HG03432 (cell line): ENCODE measurements around the gene PASK.
A peak's percentile ranks its signal among the peaks of the same experiment; 100 is the strongest.

ENCODE experiments used
- ATAC-seq: cut with Tn5 transposase; IDR thresholded peaks from one replicate; pipeline ENCODE4 v1.9.1; 2021; ENCODE audit warnings: mild to moderate bottlenecking, moderate library complexity; ENCODE audit not compliant: unreplicated experiment

PASK gene

DNA sequence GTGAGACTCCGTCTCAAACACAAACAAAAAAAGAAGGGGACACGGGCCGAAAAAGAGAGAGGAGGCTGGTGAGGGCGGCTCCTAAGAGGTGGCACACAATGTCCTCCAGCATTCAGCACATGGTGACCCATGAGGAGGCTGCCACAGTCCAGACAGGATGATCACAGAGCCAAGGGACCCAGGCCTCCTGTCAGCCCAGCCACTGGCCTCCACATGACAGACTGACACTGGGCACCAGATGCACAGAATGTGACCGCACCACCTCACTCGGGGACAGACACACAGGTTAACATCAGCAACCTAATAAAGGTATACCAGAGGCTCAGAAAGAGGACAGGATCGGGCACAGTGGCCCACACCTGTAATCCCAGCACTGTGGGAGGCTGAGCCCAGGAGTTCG lies 21.0 kb downstream of the PASK start:
- ATAC-seq, result no peak

GRCh38 chr2:241126771-241127202 lies 22.5 kb downstream of the PASK start:
- no peak for ATAC-seq

DNA sequence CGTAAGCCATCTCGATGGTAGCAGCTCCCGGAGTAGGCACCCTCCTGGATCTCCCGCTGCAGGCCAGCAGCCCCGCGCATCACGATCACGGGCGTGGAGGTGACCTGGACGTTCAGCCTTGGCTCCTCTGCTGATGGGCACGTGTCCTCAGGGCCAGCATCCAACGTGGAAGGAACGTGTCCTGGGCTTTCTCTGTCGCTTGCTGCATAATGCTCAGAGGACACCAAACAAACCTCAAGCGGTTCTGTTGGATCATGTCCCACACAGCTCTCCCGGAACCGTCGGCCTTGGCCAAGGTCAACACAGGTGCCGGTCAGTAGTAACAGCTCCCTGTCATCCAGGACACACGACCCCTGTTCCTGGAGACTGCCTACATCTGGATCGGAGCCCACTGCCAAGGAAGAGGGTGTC lies 23.1 kb downstream of the PASK start:
- ATAC-seq, result no peak

DNA sequence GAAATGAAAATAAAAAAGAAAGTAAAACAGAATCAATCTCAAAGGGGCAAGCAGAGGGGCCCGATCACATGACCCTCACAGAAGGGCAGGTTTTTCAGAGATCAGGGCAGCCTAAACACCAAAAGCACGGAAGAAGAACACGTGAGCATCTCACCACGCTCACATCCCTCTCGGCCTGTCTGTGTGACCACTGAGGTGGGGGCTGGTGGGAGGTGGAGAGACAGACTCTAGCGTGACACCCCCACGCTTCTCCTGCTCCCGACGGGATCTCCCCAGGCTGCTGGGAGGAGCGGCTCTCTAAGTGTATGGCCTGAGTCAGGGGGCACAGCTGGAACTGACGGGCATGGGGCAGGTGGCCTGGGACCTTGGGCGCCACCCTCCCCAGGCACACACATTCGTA lies 23.6 kb downstream of the PASK start:
- ATAC-seq, result no peak

- ATAC-seq, result no peak
Observed at GRCh38 chr2:241123816-241124536, 25.3 kb downstream of the PASK start.

DNA sequence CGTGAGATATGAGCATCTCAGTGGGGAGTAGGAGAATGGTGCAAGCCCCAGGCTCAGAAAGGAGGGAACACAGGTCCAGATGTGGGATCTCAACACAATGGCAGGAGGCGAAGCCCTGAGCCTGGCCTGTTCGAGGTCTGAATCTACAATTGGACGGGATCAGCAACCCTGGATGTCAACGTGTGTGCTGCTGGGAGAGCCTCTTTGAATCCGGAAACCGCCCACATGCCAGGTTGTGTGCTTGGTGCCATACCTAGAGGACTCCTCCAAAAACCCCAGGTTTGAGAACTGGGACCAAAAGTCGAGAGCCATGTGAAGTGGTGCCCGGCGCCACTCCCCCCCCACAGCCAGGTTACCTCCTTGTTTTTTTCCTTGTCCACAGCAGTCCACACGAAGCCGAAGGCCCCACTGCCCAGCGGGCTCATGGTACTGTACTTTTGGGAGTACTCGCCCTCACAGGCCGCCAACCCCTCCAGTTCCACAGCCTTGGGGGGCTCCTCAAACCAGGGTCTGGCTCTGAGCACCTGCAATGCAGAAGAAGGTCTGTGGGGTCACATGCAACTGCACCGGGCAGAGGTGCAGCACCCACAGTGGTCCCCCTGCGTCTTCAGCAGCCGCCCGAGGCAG lies 26.8 kb downstream of the PASK start:
- no peak for ATAC-seq

GRCh38 chr2:241121008-241121407 lies 28.3 kb downstream of the PASK start:
- ATAC-seq, result no peak

GRCh38 chr2:241120440-241120839 lies 28.8 kb downstream of the PASK start:
- ATAC-seq, result no peak

GRCh38 chr2:241118737-241119505 lies 30.4 kb downstream of the PASK start:
- no peak for ATAC-seq

- ATAC-seq, result no peak
Observed at GRCh38 chr2:241116606-241117560, 32.4 kb downstream of the PASK start.

DNA sequence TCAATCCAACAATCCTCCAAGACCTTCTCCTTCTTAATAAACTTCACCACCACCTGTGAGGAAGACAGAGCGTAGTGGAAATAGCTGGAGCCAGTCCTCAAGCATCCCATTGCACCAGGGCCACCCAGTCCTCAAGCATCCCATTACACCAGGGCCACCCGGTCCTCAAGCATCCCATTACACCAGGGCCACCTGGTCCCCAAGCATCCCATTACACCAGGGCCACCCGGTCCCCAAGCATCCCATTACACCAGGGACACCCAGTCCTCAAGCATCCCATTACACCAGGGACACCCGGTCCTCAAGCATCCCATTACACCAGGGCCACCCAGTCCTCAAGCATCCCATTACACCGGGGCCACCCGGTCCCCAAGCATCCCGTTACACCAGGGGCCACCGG lies 33.9 kb downstream of the PASK start:
- no peak for ATAC-seq

- ATAC-seq, result no peak
Observed at GRCh38 chr2:241114836-241115235, 34.4 kb downstream of the PASK start.

DNA sequence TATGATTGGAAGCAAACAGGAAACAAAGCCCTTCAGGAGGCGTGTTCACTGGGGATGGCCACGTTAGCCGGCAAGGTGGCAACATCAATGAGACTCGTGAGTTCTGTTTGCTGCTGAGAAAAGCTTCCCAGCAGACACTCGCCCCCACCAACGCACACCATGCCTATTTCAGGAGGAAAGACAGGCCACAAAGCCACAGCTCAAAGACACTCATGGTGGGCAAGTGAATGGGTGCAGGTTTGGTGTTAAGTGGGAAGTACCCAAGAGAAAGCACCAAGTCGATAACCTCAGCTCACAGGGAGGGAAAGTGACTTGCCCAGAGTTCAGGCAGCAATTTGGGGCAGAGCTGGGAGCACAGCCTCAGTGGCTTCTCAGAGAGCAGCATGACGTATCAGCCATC lies 36.7 kb downstream of the PASK start:
- no peak for ATAC-seq

- ATAC-seq, result no peak
Observed at GRCh38 chr2:241112046-241112445, 37.2 kb downstream of the PASK start.

DNA sequence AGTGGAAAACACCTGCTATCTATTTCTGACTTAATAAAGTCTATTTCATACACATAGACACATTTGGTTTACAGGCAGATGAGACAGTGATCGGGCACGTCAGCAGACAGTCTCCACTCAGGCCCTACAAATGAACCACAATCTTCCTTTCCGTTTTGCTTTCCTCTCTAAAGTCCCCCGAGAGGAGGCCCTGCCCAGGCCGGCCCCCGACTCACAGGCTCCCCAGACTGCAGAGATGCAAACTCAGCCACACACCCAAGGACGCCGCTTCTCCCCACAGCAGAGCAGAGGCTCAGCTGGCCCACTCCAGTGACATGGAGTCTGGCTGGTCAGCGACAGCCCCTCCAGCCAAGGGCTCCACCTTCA lies 37.8 kb downstream of the PASK start:
- peak; percentile 50 for ATAC-seq

DNA sequence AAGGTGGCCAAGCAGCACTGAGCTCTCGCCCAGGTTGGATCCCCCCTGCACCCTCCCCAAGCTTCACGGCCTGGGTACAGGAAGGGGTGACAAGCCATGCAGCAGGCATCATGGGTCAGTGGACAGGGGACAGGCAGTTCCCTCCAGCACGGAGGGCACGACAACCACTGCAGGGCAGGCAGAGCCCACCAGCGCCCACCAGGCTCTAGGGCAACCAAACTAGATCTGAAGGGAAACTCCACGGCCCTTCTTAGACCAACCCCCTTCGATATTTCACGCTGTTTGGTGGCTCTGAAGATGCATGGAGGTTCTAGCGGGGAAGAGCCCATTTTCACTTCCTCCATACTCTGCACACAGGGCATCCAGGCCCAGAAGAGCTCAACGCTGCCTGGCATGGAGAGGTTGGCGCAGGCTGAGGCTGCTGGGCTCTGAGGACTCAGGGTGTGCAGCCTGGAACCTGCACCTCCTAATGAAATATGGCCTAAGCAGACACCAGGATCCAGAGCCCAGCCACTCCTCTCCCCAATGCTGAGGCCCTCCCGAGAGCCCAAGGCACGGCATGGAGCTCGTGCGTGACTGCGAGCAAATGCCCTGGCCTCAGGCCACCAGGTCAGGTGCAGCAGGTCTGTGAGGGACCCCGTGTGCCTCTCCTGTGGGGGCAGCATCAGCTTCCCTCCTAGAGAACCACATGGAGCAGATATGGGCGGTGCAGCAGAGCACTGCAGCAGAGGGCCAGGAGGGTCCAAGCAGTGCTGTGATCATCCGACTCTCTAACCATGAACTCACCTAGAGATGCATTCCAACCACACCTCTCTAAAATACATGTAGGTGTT lies 38.4 kb downstream of the PASK start:
- peak; percentile 53 for ATAC-seq

- ATAC-seq, result no peak
Observed at GRCh38 chr2:241110089-241110606, 39.1 kb downstream of the PASK start.

- no peak for ATAC-seq
Observed at GRCh38 chr2:241109210-241110088, 39.8 kb downstream of the PASK start.
